ENCODE results near the gene ARHGAP44.

DNA sequence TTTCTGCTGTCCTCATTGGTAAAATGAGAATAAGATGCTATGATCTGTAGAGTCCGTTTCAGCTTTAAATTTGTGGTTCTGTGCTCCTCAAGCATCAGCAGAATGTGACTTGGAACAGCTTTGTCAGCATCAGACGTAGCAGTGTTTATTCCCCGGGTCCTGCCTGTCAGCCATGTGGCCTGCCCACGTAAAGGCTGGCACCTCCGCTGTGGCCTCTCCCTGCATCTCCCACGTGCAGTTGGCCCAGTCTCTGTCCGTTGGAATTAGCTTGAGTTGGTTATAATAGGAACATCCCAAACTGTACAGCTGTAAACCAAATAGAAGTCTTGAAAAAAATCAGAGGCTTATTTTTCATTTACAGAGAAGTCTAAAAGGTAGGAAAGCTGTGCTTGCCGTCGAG lies 61.7 kb downstream of the ARHGAP44 start:
- TF ChIP-seq, protein P1, sequence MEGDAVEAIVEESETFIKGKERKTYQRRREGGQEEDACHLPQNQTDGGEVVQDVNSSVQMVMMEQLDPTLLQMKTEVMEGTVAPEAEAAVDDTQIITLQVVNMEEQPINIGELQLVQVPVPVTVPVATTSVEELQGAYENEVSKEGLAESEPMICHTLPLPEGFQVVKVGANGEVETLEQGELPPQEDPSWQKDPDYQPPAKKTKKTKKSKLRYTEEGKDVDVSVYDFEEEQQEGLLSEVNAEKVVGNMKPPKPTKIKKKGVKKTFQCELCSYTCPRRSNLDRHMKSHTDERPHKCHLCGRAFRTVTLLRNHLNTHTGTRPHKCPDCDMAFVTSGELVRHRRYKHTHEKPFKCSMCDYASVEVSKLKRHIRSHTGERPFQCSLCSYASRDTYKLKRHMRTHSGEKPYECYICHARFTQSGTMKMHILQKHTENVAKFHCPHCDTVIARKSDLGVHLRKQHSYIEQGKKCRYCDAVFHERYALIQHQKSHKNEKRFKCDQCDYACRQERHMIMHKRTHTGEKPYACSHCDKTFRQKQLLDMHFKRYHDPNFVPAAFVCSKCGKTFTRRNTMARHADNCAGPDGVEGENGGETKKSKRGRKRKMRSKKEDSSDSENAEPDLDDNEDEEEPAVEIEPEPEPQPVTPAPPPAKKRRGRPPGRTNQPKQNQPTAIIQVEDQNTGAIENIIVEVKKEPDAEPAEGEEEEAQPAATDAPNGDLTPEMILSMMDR (IDR thresholded peaks at IDR 0.05; ENCODE audit: low read depth, low read length): no peak
- no peak for TF ChIP-seq EZH2phosphoT487 (IDR thresholded peaks at IDR 0.05; ENCODE audit: low read depth)
